Kidney (tissue), 14 donors: ENCODE results near the gene ZNF451. TPM values are rescaled to one million over a fixed set of nuclear protein-coding genes. Genes with fewer than 3 reads are reported as not detected.

Experiments used
- DNase-seq, 5 donors: peaks; one replicate each; pipeline ENCODE4 v3.0.0-alpha.2; 2013 to 2020
- FAIRE-seq: peaks from 2 replicates; lab custom pipeline; 2012; peaks lifted over from hg19 to GRCh38; lab: Jason Lieb, UNC
- H3K27ac ChIP-seq, 2 donors: one replicate each; pipeline ENCODE4 v1.7.0; 2013; ENCODE audit warnings: low read depth in 2 of 2, low read length in 2 of 2, inconsistent platforms in 1 of 2
- H3K27me3 ChIP-seq: one replicate; pipeline ENCODE4 v1.7.1; 2013; ENCODE audit warnings: low read length, inconsistent platforms; ENCODE audit not compliant: control insufficient read depth, insufficient read depth
- H3K36me3 ChIP-seq, 3 donors: one replicate each; pipeline versions ENCODE4 v1.7.0 to v1.7.1; 2013; ENCODE audit warnings: low read length in 3 of 3, control low read depth in 1 of 3, inconsistent platforms in 1 of 3; ENCODE audit not compliant: insufficient read depth in 3 of 3, control insufficient read depth in 2 of 3
- H3K4me1 ChIP-seq, 3 donors: one replicate each; pipeline versions ENCODE4 v1.7.0 to v1.7.1; 2013; ENCODE audit warnings: low read length in 3 of 3, inconsistent platforms in 1 of 3, low read depth in 1 of 3; ENCODE audit not compliant: control insufficient read depth in 2 of 3, insufficient read depth in 2 of 3
- H3K4me3 ChIP-seq, 3 donors: one replicate each; pipeline versions ENCODE4 v1.7.0 to v1.8.1; 2013; ENCODE audit warnings: low read length in 3 of 3, control low read depth in 1 of 3, inconsistent platforms in 1 of 3
- H3K9ac ChIP-seq, 3 donors: one replicate each; pipeline versions ENCODE4 v1.7.0 to v1.7.1; 2013; ENCODE audit warnings: low read length in 3 of 3, control low read depth in 1 of 3, inconsistent platforms in 1 of 3
- H3K9me3 ChIP-seq, 3 donors: one replicate each; pipeline versions ENCODE4 v1.7.0 to v1.7.1; 2013; ENCODE audit warnings: low read length in 3 of 3, control low read depth in 1 of 3, inconsistent platforms in 1 of 3; ENCODE audit not compliant: control insufficient read depth in 2 of 3, insufficient read depth in 1 of 3
- intact Hi-C: fragments of 100-400 bp; cut with DNase I; formaldehyde crosslinking; loops from one replicate; pipeline ENCODE4 v1.11.1; 2022
- polyA plus RNA-seq: library from polyadenylated mRNA; stranded (reverse); fragments of 350-450 nt; fragmentation: Illumina TruSeq; extraction: RNeasy Lipid Tissue Mini Kit (QIAGEN cat#74804); gene quantifications from one replicate; pipeline ENCODE4 v1.2.3, GENCODE V29; 2014; ENCODE audit warnings: low read depth, low replicate concordance; ENCODE audit not compliant: insufficient read depth
- total RNA-seq: library from RNA; stranded (reverse); fragmentation: NEBNext Ultra II Directional; extraction: Animal tissue kit (Norgen Biotek cat#: 25700); gene quantifications from one replicate; pipeline ENCODE4 v1.2.1, GENCODE V29; 2021
- TF ChIP-seq, protein P1 (sequence below): IDR thresholded peaks from 3 replicates; pipeline ENCODE4 v1.5.1; 2012; ENCODE audit warnings: mild to moderate bottlenecking, moderate library complexity, borderline replicate concordance; ENCODE audit not compliant: insufficient read depth; ENCODE audit errors: extremely low read depth
- donor health status: control.
- donor health status: control.
- donor health status: control.
- donor health status: control.
- donor health status: control.
- donor health status: DM: yes; HTN: yes; CAD: no.
- donor health status: Normal renal cell carcinoma (clear cell type).

The ZNF451 gene
- total and polyA plus RNA-seq, 2 donors from 2014 or later, result 7.8 to 55.0 TPM

DNA sequence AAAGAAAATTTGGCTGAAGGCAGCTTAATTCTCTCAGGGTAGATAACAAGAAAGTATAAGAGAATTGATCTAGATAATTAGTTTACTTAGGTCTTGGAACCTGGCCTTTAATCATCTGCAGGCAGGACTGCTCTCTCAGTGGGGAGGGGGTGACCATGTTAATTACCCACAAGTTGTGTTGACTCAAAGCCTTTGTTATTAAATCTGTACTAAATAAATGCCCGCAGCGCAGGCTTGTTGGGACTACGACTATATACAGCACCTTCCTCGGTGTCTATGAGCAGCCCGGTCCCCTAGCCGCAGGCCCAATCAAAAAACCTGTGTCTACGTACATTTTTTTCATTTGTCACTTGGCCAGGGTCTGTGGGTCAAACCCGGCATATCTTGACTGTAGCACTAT is 15.6 kb upstream of the ZNF451 start:
- no peaks in the 10 kb centered on the region for H3K4me1 ChIP-seq
- FAIRE-seq (no peak), DNase-seq (no peak)
- H3K27me3 ChIP-seq, result no peaks in the 10 kb centered on the region
- H3K9me3 ChIP-seq, result no peaks in the 10 kb centered on the region
- no peak overlapping the region for H3K4me3 ChIP-seq
- H3K9ac ChIP-seq, result no peak overlapping the region
- H3K36me3 ChIP-seq, result no peaks in the 10 kb centered on the region
- intact Hi-C loops, result no loop called here
- TF ChIP-seq, protein P1, sequence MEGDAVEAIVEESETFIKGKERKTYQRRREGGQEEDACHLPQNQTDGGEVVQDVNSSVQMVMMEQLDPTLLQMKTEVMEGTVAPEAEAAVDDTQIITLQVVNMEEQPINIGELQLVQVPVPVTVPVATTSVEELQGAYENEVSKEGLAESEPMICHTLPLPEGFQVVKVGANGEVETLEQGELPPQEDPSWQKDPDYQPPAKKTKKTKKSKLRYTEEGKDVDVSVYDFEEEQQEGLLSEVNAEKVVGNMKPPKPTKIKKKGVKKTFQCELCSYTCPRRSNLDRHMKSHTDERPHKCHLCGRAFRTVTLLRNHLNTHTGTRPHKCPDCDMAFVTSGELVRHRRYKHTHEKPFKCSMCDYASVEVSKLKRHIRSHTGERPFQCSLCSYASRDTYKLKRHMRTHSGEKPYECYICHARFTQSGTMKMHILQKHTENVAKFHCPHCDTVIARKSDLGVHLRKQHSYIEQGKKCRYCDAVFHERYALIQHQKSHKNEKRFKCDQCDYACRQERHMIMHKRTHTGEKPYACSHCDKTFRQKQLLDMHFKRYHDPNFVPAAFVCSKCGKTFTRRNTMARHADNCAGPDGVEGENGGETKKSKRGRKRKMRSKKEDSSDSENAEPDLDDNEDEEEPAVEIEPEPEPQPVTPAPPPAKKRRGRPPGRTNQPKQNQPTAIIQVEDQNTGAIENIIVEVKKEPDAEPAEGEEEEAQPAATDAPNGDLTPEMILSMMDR, result no peak
- H3K27ac ChIP-seq, result no peak overlapping the region

DNA sequence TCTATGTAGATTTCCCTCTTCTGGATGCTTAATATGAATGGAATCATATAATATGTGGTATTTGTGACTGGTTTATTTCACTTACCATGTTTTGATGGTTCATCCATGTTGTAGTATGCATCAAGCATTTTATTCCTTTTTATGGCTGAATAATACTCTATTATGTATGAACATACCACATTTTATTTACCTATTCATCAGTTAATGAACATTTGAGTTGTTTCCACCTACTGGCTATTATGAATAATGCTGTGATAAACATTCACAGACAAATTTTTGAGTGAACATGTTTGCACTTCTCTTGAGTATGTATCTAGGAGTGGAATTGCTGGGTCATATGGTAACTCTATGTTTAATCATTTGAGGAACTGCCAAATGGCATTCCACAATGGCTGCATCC is 14.9 kb upstream of the ZNF451 start:
- no peaks in the 10 kb centered on the region for H3K27me3 ChIP-seq
- TF ChIP-seq, protein P1, result no peak
- H3K27ac ChIP-seq, result no peak overlapping the region
- FAIRE-seq (no peak), DNase-seq (no peak)
- no peak overlapping the region for H3K9ac ChIP-seq
- no peak overlapping the region for H3K4me3 ChIP-seq
- no peaks in the 10 kb centered on the region for H3K36me3 ChIP-seq
- H3K9me3 ChIP-seq, result no peaks in the 10 kb centered on the region
- no peaks in the 10 kb centered on the region for H3K4me1 ChIP-seq
- intact Hi-C loops, result no loop called here

DNA sequence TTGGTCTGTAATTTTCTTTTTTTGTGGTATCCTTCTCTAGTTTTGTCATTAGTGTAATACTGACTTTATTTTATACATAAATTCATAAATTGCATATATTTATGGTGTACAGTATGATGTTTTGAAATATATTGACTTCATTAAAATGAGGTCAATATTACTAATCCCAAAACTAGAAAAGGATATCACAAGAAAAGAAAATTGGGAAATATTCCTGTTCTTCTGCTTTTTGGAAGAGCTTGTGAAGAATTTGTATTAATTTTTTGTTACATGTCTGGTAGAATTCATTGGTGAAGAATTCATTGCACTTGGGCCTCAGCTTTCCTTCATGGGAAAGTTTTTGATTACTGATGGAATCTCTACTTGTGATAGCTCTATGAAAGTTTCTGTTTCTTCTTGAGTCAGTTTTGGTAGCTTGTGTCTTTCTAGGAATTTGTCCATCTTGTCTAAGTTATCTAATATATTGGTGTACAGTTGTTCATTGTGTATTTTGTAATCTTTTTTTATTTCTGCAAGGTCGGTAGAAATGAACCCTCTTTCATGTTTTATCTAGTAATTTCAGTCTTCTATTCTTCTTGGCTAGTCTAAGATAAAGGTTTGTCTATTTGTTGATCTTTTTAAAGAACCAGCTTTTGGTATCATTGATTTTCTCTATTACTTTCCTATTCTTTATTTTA is 11.3 kb upstream of the ZNF451 start:
- no peak overlapping the region for H3K4me3 ChIP-seq
- intact Hi-C loops, result no loop called here
- no peaks in the 10 kb centered on the region for H3K27me3 ChIP-seq
- H3K9ac ChIP-seq, result no peak overlapping the region
- H3K4me1 ChIP-seq, result no peaks in the 10 kb centered on the region
- TF ChIP-seq, protein P1, result no peak
- no peak for FAIRE-seq
- DNase-seq, result no peak
- no peak overlapping the region for H3K27ac ChIP-seq
- no peaks in the 10 kb centered on the region for H3K9me3 ChIP-seq
- H3K36me3 ChIP-seq, result no peaks in the 10 kb centered on the region

DNA sequence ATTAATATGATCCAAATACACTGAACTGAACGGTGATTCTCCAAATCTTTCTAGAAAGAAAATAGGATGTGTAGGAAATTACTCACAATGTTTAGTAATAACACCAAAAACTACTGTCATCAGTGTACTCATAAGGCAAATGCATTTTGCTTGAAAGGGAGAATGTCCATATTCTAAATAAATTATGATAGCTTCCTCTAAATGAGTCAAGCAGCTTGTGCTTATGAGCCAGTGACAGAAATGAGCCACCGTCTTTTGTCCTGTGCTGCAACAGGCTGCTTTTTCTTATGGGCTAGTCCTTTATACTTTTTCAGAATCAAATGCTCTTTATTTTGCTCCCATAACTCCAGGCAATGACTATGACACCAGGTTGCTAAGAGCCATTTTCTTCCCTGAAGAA is 4.5 kb upstream of the ZNF451 start:
- intact Hi-C loops, result no loop called here
- Histone ChIP-seq H3K9ac (no peak overlapping the region), H3K4me3 (no peak overlapping the region), H3K27ac (no peak overlapping the region), H3K36me3 (no peaks in the 10 kb centered on the region), H3K9me3 (no peaks in the 10 kb centered on the region), H3K27me3 (no peaks in the 10 kb centered on the region), H3K4me1 (peaks cover 0 to 2% (median 0%) of the 10 kb centered on the region in 3 donors)
- DNase-seq, result no peak
- FAIRE-seq, result no peak
- TF ChIP-seq, protein P1, result no peak
